Gastrocnemius medialis (tissue), 4 donors: ENCODE data around the gene CLEC4F.

ENCODE experiments used
- CTCF ChIP-seq, 5 experiments: fragments of 450-650 bp in 3 of 5; fragments of 200-600 bp in 2 of 5; sonication (generic) in 2 of 5; IDR thresholded peaks in 4 of 5; conservative IDR thresholded peaks in 1 of 5; 1 replicate in 4 of 5; 2 replicates in 1 of 5; pipeline ENCODE4 v1.5.1; 2016 to 2019; ENCODE audit warnings: antibody characterized with exemption in 5 of 5, mild to moderate bottlenecking in 3 of 5, moderate library complexity in 3 of 5
- POLR2A ChIP-seq, 2 donors: fragments of 450-650 bp; IDR thresholded peaks; one replicate each; pipeline ENCODE4 v1.6.1; 2017; ENCODE audit warnings: antibody characterized with exemption in 2 of 2, mild to moderate bottlenecking in 2 of 2, moderate library complexity in 2 of 2

GRCh38 chr2:70835643-70836042 lies 15.2 kb upstream of the CLEC4F start, which contains the start of gene CD207:
- TF ChIP-seq CTCF (IDR thresholded peaks at IDR 0.05 in 4 of 5, conservative IDR thresholded peaks at IDR 0.05 in 1 of 5) (no peak), POLR2A (IDR thresholded peaks at IDR 0.05) (no peak)
